Muscle layer of duodenum (tissue), 2 donors: ENCODE data around the gene EFCC1.
"Not testable (repeated sequence)": the region's sequence is repeated elsewhere in the genome, so short reads cannot be mapped to it uniquely, and the experiment has no call there.

ENCODE experiments used
- H3K27ac ChIP-seq: one replicate; pipeline ENCODE4 v1.7.0; 2013; ENCODE audit warnings: mild to moderate bottlenecking, low read length
- H3K27me3 ChIP-seq: one replicate; pipeline ENCODE4 v1.7.0; 2013; ENCODE audit warnings: low read depth, mild to moderate bottlenecking, control low read depth, low read length
- H3K36me3 ChIP-seq, 2 donors: one replicate each; pipeline ENCODE4 v1.7.0; 2013; ENCODE audit warnings: low read length in 2 of 2, control low read depth in 1 of 2, mild to moderate bottlenecking in 1 of 2; ENCODE audit not compliant: insufficient read depth in 2 of 2, control insufficient read depth in 1 of 2
- H3K4me1 ChIP-seq, 2 donors: one replicate each; pipeline ENCODE4 v1.7.0; 2013; ENCODE audit warnings: low read length in 2 of 2, mild to moderate bottlenecking in 2 of 2, control low read depth in 1 of 2, moderate library complexity in 1 of 2; ENCODE audit not compliant: insufficient read depth in 2 of 2, control insufficient read depth in 1 of 2
- H3K4me3 ChIP-seq, 2 donors: one replicate each; pipeline ENCODE4 v1.7.0; 2013; ENCODE audit warnings: low read length in 2 of 2, low read depth in 1 of 2, mild to moderate bottlenecking in 1 of 2
- H3K9me3 ChIP-seq, 2 donors: one replicate each; pipeline ENCODE4 v1.7.0; 2013; ENCODE audit warnings: low read length in 2 of 2, control low read depth in 1 of 2, mild to moderate bottlenecking in 1 of 2; ENCODE audit not compliant: control insufficient read depth in 1 of 2
- donor health status: healthy.

Gene EFCC1

GRCh38 chr3:129088312-129088711, 87.2 kb downstream of the EFCC1 start:
- H3K36me3 ChIP-seq, H3K4me3 ChIP-seq, H3K27me3 ChIP-seq: not testable (repeated sequence)

More at GRCh38 chr3:129088312-129088711, 87.2 kb downstream of the EFCC1 start:
- H3K27ac ChIP-seq, H3K4me1 ChIP-seq, H3K9me3 ChIP-seq: not testable (repeated sequence)
